H1 (cell line): ENCODE data around the gene OGFR.

ENCODE experiments used
- CTCF ChIP-seq, 3 experiments: IDR thresholded peaks; 1 replicate in 2 of 3; 2 replicates in 1 of 3; pipeline versions ENCODE4 v1.5.1 to v1.6.1; 2011; ENCODE audit warnings: low read length in 3 of 3, mild to moderate bottlenecking in 3 of 3, inconsistent platforms in 2 of 3, low read depth in 1 of 3, moderate library complexity in 1 of 3; ENCODE audit not compliant: insufficient read depth in 1 of 3; ENCODE audit errors: control extremely low read depth in 1 of 3
- JUND ChIP-seq: IDR thresholded peaks from 2 replicates; pipeline ENCODE4 v1.6.1; 2011; ENCODE audit warnings: mild to moderate bottlenecking, improper control_type of control experiment, low read length
- NANOG ChIP-seq: IDR thresholded peaks from 2 replicates; pipeline ENCODE4 v1.6.1; 2011; ENCODE audit warnings: low read length, low read depth, mild to moderate bottlenecking, inconsistent platforms; ENCODE audit not compliant: insufficient read depth, poor library complexity, severe bottlenecking
- POLR2A ChIP-seq, 2 experiments: IDR thresholded peaks; 1 replicate in 1 of 2; 2 replicates in 1 of 2; pipeline ENCODE4 v1.6.1; 2011; ENCODE audit warnings: low read depth in 2 of 2, low read length in 2 of 2, mild to moderate bottlenecking in 2 of 2; ENCODE audit errors: control extremely low read depth in 1 of 2
- POLR2AphosphoS5 ChIP-seq: IDR thresholded peaks from 2 replicates; pipeline ENCODE4 v1.6.1; 2011; ENCODE audit warnings: low read depth, low read length
- SRF ChIP-seq: IDR thresholded peaks from 2 replicates; pipeline ENCODE4 v1.6.1; 2011; ENCODE audit warnings: mild to moderate bottlenecking, low read depth, low read length, moderate library complexity
- TF ChIP-seq, protein P1 (sequence below): IDR thresholded peaks from 2 replicates; pipeline ENCODE4 v1.6.1; 2011; ENCODE audit warnings: low read length, improper control_type of control experiment

DNA sequence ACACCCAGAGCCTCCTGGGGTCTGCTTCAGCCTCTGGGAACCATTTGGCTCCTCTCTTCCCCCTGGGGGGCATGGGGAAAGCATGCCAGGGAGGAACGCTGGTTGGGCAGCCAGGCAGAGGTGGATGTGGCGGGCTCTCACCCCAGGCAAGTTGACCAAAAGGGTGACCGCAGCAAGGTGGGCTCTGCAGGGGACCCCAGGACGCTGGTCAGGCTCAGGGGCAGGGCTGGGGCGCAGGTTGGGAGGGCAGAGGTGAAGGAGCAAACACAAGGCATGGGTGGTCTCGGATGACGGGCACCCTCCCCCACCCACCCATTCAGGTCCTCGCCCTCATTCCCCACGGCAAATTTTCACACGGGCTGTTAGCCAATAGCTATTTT, 38.6 kb upstream of the OGFR start:
- TF ChIP-seq SRF (no peak), CTCF (IDR thresholded peaks at IDR 0.05; ENCODE audit: control extremely low read depth in 1 of 3, insufficient read depth in 1 of 3, low read depth in 1 of 3, low read length in 3 of 3) (no peak), POLR2AphosphoS5 (no peak), JUND (no peak), POLR2A (IDR thresholded peaks at IDR 0.05; ENCODE audit: control extremely low read depth in 1 of 2, low read depth in 2 of 2, low read length in 2 of 2) (no peak), NANOG (no peak)
- TF ChIP-seq, protein P1, sequence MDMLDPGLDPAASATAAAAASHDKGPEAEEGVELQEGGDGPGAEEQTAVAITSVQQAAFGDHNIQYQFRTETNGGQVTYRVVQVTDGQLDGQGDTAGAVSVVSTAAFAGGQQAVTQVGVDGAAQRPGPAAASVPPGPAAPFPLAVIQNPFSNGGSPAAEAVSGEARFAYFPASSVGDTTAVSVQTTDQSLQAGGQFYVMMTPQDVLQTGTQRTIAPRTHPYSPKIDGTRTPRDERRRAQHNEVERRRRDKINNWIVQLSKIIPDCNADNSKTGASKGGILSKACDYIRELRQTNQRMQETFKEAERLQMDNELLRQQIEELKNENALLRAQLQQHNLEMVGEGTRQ = no peak
